ENCODE data around the gene SPIB. TPM values are rescaled to one million over a fixed set of nuclear protein-coding genes. Genes with fewer than 3 reads are reported as not detected.

Gene SPIB
- total and polyA plus RNA-seq, 2 of the 4 experiments (the other 2 are of a cell fraction): not detected

- intact Hi-C loops (cut with micrococcal nuclease): loop anchor here (5.0 kb wide), 1 partner anchor 108 kb away; the partner anchor contains the start of gene NAPSA
- CTCF ChIA-PET: no interaction called here
- Histone ChIP-seq H4K8ac (ENCODE audit: low read depth in 2 of 2, low read length in 2 of 2) (no peak overlapping the region; a peak in 1 of 4 replicates), H3K23ac (ENCODE audit: low read depth, low read length) (no peak overlapping the region), H2AK5ac (ENCODE audit: low read depth, low read length) (no peak overlapping the region), H3K14ac (replicated peaks; ENCODE audit: low read depth, low read length) (no peak overlapping the region), H4K91ac (ENCODE audit: insufficient read depth, low read depth, low read length) (no peak overlapping the region), H3K9ac (ENCODE audit: low read depth, low read length) (no peak overlapping the region), H3K56ac (ENCODE audit: extremely low read depth, insufficient read depth, low read length) (no peak overlapping the region), H3K27me3 (ENCODE audit: control insufficient read depth, insufficient read depth, low read length) (no peaks in the 10 kb centered on the region), H3K18ac (ENCODE audit: low read depth, low read length) (no peak overlapping the region), H2BK20ac (ENCODE audit: low read depth, low read length) (no peak overlapping the region), H3K36me3 (ENCODE audit: control insufficient read depth, insufficient read depth, low read length) (peaks cover 12% of the 10 kb centered on the region; the same call in 1 of the 2 replicates), H2AFZ (replicated peaks; ENCODE audit: low read length, poor library complexity) (no peak overlapping the region), H3K79me1 (ENCODE audit: low read depth in 1 of 2, low read length in 2 of 2) (peaks cover 16 to 27% of the 10 kb centered on the region in 2 experiments), H2BK15ac (ENCODE audit: low read depth, low read length) (no peak overlapping the region), H3K4me3 (ENCODE audit: insufficient read depth, low read depth, low read length) (no peak overlapping the region), H3K4me2 (ENCODE audit: low read depth, low read length) (no peak overlapping the region), H3K4ac (ENCODE audit: low read depth, low read length) (no peak overlapping the region), H3K4me1 (ENCODE audit: control insufficient read depth, insufficient read depth, low read length) (0 out of 2 replicates have a peak, but pooled peaks cover 2% of the 10 kb centered on the region), H2AK9ac (replicated peaks; ENCODE audit: low read depth, low read length, poor library complexity) (no peak overlapping the region), H2BK5ac (ENCODE audit: low read depth, low read length, poor library complexity, severe bottlenecking) (no peak overlapping the region), H3K9me1 (ENCODE audit: insufficient read depth, low read length) (peaks cover 5% of the 10 kb centered on the region; the same call in 1 of the 2 replicates), H3K27ac (ENCODE audit: insufficient read depth, low read length) (no peak overlapping the region), H3K9me3 (ENCODE audit: control insufficient read depth, insufficient read depth, low read length) (no peaks in the 10 kb centered on the region), H4K20me1 (ENCODE audit: insufficient read depth, low read length) (peaks cover 12% of the 10 kb centered on the region), H4K5ac (ENCODE audit: low read depth, low read length) (no peak overlapping the region), H2BK120ac (ENCODE audit: low read depth, low read length) (no peak overlapping the region)
- in situ Hi-C loops (cut with MboI; ENCODE audit: low sequenced_read_pairs): no loop called here
- BruUV-seq (replicated peaks): no TSS peak
- POLR2A ChIA-PET (ENCODE audit: unreplicated experiment): no interaction called here
- dilution Hi-C loops (cut with HindIII; ENCODE audit: low sequenced_read_pairs, unreplicated experiment): no loop called here
- 96% methylated on average over 5 of the region's 12 CpGs; no CpG with 5 or more reads in 1 of the 2 experiments for WGBS, 2 experiments (ENCODE audit: extremely low coverage in 2 of 2, insufficient read length in 1 of 2)
- ATAC-seq (ENCODE audit: low read depth): no peak
- no peak for TF ChIP-seq RCOR1 (IDR thresholded peaks at IDR 0.05; ENCODE audit: insufficient replicate concordance, low read length)
- no peak for TF ChIP-seq CHD1 (IDR thresholded peaks at IDR 0.05; ENCODE audit: low read depth, low read length)
- no peak for TF ChIP-seq MAZ (IDR thresholded peaks at IDR 0.05; ENCODE audit: borderline replicate concordance, low read depth, low read length)
- TF ChIP-seq SMC3 (IDR thresholded peaks at IDR 0.05; ENCODE audit: low read depth, low read length): no peak
- no peak for TF ChIP-seq POLR2A (IDR thresholded peaks at IDR 0.05; ENCODE audit: low read depth, low read length)
- no peak for TF ChIP-seq CTCF (conservative IDR thresholded peaks at IDR 0.05; ENCODE audit: low read depth, low read length)
- TF ChIP-seq MAFK (IDR thresholded peaks at IDR 0.05; ENCODE audit: low read depth, low read length): no peak
- no peak for TF ChIP-seq RAD21 (IDR thresholded peaks at IDR 0.05; ENCODE audit: low read length)
- TF ChIP-seq CEBPB (IDR thresholded peaks at IDR 0.05; ENCODE audit: low read depth, low read length): no peak
- TF ChIP-seq USF2 (IDR thresholded peaks at IDR 0.05; ENCODE audit: low read depth, low read length): no peak
- DNase-seq: no peak
Observed at GRCh38 chr19:50475101-50475568, 56.4 kb downstream of the SPIB start.
